Measurements from ENCODE around the gene OR7G1. TPM values are rescaled to one million over a fixed set of nuclear protein-coding genes. Genes with fewer than 3 reads are reported as not detected.

Gene OR7G1
- total RNA-seq, 4 donors from 2014 or later = not detected

DNA sequence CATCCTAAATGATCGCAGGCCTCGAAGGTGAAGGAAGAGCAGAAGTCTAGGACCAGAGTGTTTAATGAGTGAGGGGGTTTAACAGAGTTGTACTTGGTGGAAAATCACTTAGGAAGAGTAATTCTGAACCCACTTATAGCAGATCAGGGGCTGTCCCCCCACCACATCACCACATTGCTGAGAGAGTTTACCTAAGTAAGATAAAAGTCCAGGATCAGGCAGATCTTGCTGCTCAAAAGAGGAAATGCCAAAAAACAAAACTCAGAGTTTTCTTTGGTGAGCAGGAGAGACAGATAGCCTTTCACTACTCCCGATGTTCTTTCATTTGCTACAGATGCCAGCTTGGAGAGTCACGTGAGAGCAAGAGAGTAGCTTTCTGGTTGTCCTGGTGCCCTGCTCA lies 40.0 kb upstream of the OR7G1 start:
- Histone ChIP-seq H3K9me3 (peaks cover 0 to 88% (median 42%) of the 10 kb centered on the region in 3 donors), H3K27ac (no peak overlapping the region), H3K36me3 (peaks cover 23 to 92% (median 37%) of the 10 kb centered on the region in 3 donors), H3K4me1 (peaks cover 0 to 1% (median 0%) of the 10 kb centered on the region in 3 donors), H3K27me3 (no peaks in the 10 kb centered on the region), H3K4me3 (no peak overlapping the region)
- DNase-seq = no peak
- 88 to 95% methylated on average over 3 to 4 of the region's 4 CpGs for WGBS, 2 donors
- intact Hi-C loops (cut with DNase I) = no loop called here
- TF ChIP-seq CTCF (IDR thresholded peaks at IDR 0.05) (no peak), POLR2A (IDR thresholded peaks at IDR 0.05) (no peak)

GRCh38 chr19:9151367-9151766 lies 35.8 kb upstream of the OR7G1 start:
- no peaks in the 10 kb centered on the region for H3K27me3 ChIP-seq
- WGBS, 2 donors = 80 to 87% methylated on average over 5 of the region's 5 CpGs
- H3K4me3 ChIP-seq = no peak overlapping the region
- no peak for DNase-seq
- H3K27ac ChIP-seq = no peak overlapping the region
- intact Hi-C loops (cut with DNase I) = no loop called here
- TF ChIP-seq POLR2A (IDR thresholded peaks at IDR 0.05) (no peak), CTCF (IDR thresholded peaks at IDR 0.05) (no peak)
- H3K36me3 ChIP-seq = peaks cover 0 to 81% (median 0%) of the 10 kb centered on the region in 3 donors
- H3K9me3 ChIP-seq = peaks cover 0 to 71% (median 23%) of the 10 kb centered on the region in 3 donors
- peaks cover 0 to 14% (median 0%) of the 10 kb centered on the region in 3 donors for H3K4me1 ChIP-seq

- TF ChIP-seq CTCF (IDR thresholded peaks at IDR 0.05) = no peak
- no peak for TF ChIP-seq POLR2A (IDR thresholded peaks at IDR 0.05)
- H3K4me3 ChIP-seq = no peak overlapping the region
- no peak overlapping the region for H3K27ac ChIP-seq
- intact Hi-C loops (cut with DNase I) = no loop called here
- peaks cover 0 to 69% (median 19%) of the 10 kb centered on the region in 3 donors for H3K9me3 ChIP-seq
- no peaks in the 10 kb centered on the region for H3K27me3 ChIP-seq
- WGBS, 2 donors = 87 to 88% methylated on average over 5 of the region's 5 CpGs
- no peak for DNase-seq
- H3K36me3 ChIP-seq = peaks cover 0 to 81% (median 0%) of the 10 kb centered on the region in 3 donors
- H3K4me1 ChIP-seq = peaks cover 0 to 14% (median 0%) of the 10 kb centered on the region in 3 donors
Observed at GRCh38 chr19:9150650-9151049, 35.1 kb upstream of the OR7G1 start.

- Histone ChIP-seq H3K4me3 (no peak overlapping the region), H3K4me1 (peaks cover 0 to 14% (median 0%) of the 10 kb centered on the region in 3 donors), H3K9me3 (peaks cover 0 to 69% (median 21%) of the 10 kb centered on the region in 3 donors), H3K27ac (no peak overlapping the region), H3K27me3 (no peaks in the 10 kb centered on the region), H3K36me3 (peaks cover 0 to 81% (median 0%) of the 10 kb centered on the region in 3 donors)
- intact Hi-C loops (cut with DNase I) = no loop called here
- DNase-seq = no peak
- TF ChIP-seq POLR2A (IDR thresholded peaks at IDR 0.05) = no peak
- TF ChIP-seq CTCF (IDR thresholded peaks at IDR 0.05) = no peak
- 75 to 77% methylated on average over 3 to 4 of the region's 4 CpGs for whole genome bisulfite sequencing, 2 donors
Observed at GRCh38 chr19:9149997-9150396, 34.4 kb upstream of the OR7G1 start.

- Histone ChIP-seq H3K4me1 (peaks cover 0 to 14% (median 0%) of the 10 kb centered on the region in 3 donors), H3K36me3 (peaks cover 0 to 71% (median 0%) of the 10 kb centered on the region in 3 donors), H3K27ac (no peak overlapping the region), H3K27me3 (no peaks in the 10 kb centered on the region), H3K4me3 (no peak overlapping the region), H3K9me3 (peaks cover 6 to 67% (median 30%) of the 10 kb centered on the region in 3 donors)
- DNase-seq = no peak
- 91 to 93% methylated on average over 3 of the region's 3 CpGs for WGBS, 2 donors
- TF ChIP-seq CTCF (IDR thresholded peaks at IDR 0.05) (no peak), POLR2A (IDR thresholded peaks at IDR 0.05) (no peak)
- intact Hi-C loops (cut with DNase I) = no loop called here
Observed at GRCh38 chr19:9148697-9149096, 33.1 kb upstream of the OR7G1 start.
